ENCODE measurements around the gene PBX3.

GRCh38 chr9:125847735-125848134 is 100.6 kb downstream of the PBX3 start:
- TF ChIP-seq POLR2A (IDR thresholded peaks at IDR 0.05; ENCODE audit: low read depth, low read length) (no peak), POLR2AphosphoS5 (IDR thresholded peaks at IDR 0.05; ENCODE audit: low read depth, low read length) (no peak)
